CD4-positive, alpha-beta T cell treated with Interleukin-2 at 100 ng/mL for 4 hours (primary cell): ENCODE data around the gene FYN.
A peak's percentile ranks its signal among the peaks of the same experiment; 100 is the strongest.

Source experiments
- DNase-seq: peaks from one replicate; pipeline ENCODE4 v3.0.0-alpha.2; 2020; ENCODE audit warnings: low spot score

FYN gene

GRCh38 chr6:111831408-111831807 is 41.8 kb downstream of the FYN start:
- DNase-seq: no peak

- no peak for DNase-seq
These were observed 43.3 kb downstream of the FYN start for GRCh38 chr6:111829998-111830397.

GRCh38 chr6:111829581-111829980 is 43.7 kb downstream of the FYN start:
- DNase-seq: no peak

DNA sequence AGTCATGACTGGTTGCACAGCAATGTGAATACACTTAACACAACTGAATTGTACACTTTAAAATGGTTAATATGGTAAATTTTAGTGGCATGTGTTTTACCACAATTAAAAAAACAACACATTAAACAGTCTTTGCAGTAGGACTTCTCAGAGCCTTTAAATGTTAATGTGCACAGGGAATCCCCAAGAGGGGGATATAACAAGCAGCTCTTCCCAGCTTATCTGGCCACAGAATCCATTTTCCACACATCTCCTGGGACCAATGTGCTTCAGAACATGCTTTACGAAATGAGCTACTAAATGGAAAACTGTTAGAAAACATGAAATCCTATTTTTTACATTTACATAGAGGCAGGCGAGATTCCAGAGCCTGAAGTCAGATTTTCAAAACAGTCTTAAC is 44.4 kb downstream of the FYN start:
- no peak for DNase-seq

GRCh38 chr6:111825439-111826086 is 47.7 kb downstream of the FYN start:
- no peak for DNase-seq

GRCh38 chr6:111824608-111825337 is 48.5 kb downstream of the FYN start:
- no peak for DNase-seq

DNA sequence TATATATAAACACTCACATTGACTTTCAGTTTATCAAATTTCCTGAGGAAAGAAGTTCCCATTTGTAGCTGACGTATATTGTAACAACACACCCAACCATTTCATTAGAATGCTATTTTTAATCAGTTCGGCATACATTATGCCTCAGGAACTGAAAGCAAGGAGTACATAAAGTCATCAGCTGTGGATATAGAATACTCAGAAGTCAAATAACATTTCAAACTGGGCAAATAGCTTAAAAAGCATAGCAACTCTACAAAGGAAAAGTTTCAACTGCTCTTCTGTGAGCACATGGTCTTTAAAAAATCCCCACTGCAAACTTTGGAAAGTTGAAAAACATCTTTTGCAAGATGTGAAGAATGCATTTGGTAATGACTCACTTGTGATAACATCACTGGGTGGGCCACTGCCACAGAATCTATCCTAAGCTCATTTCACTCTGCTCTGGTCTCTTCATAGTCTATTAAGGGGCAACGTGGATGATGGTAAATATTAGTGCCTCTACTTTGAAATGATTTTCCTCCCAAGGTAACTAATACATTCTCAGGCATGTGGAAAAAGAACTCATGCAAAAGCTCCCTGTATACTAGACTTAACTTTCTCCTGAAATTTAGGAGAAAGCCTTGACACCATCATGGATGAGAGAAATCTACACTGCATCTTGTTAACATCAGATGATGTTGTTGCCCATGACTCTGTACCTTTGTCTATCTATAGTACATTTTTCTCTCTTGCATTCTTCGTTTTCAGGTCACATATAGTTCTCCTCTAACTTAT is 49.2 kb downstream of the FYN start:
- DNase-seq: peak; percentile 76

DNA sequence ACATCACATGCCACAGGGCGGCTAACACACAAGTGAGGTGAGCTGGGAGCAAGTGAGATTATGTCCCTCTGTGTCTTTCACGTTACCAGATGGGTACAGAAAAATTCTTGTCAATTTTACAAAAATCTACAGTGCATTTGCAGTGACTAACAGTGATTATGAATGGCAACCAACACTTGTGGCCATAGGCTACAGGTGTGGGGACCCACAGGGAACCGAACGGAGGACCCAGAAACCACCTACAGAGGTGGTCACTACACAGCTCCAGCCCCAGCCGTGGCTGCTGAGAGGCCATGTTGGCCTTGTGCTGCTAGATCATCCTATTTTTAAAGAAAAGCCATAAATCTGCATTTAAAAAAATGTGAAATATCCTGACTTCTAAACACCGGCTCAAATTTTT is 50.2 kb downstream of the FYN start:
- no peak for DNase-seq

- no peak for DNase-seq
These were observed 53.8 kb downstream of the FYN start for GRCh38 chr6:111819458-111819857.

DNA sequence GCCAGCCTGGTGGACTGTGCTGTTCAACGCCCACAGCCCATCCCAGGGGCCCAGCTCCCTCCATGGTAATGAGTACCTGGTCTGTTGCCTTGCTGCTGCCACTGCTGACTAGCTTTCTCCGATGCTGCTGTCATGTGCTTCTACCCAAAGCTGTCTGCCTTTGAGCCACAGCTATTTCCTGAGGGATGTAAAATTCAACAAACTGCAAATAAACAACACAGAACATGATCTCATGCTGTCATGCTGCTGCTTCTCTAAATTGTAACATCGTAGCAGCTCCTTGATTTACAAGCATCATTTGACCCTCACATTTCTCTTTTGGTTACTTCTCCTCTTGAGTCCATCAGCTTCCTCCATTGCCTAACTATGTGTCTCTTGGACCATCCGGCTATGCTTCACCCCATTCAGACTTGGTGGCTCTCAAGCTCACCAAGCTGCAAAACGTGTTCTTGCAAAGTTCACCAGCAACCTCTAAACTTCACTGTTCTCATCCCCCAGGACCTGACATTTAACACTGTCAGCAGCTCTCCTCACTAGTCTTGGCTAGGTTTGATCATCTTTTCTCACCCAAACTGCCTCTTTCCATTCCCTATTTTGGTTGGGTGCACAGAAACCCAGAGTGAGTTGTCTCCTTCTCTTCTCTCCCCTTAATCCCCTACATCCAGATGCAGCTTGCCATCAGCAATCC is 54.6 kb downstream of the FYN start:
- DNase-seq: no peak

DNA sequence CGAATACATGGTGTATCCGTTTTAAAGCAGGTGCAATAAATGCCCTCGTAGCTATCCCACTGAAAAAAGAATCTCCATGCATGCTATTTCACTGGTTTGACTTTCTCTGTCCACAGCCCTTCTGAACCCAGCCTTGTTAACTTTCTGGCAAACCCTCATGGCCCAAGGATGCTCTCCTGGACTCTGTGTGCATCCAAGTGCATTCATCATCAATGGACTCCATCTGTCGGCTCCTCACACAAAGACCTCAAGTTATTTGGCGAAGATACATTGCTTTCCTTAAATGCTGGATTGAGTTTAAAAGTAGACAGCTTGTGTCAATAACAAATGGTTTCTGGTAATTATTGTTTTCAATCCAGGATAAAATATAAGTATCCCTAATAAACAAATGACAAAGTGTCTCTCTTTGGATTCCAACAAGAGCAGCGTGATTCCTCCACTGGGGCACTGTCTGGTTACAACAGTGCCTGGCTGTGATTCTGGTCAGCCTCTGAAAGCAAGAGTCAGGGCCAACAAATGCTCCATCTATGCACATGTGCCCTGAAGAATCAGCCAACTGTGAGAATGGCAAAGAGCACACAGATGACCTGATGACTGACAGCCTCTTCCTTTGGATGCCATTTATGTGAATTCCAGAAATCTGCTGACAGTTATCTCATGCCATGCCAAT is 55.7 kb downstream of the FYN start:
- DNase-seq: no peak

GRCh38 chr6:111813677-111814310 is 59.5 kb downstream of the FYN start:
- DNase-seq: no peak

DNA sequence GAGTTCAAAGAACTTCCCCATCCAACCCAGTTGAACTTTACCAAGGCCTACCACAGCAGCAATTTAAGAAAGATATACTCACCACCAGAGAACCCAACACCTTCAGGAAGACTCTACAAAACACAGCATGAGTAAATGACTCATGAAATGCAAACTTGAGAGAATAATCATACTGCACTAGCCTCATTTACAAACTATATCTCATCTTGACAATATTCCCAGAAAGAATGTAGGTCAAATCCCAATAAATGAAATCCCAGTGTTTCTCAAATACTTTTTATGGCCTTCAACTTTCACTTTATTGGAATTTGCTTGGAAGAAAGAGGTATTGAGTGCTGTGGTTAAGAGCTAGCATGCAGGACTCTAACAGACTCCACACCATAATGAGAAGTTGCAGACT is 60.0 kb downstream of the FYN start:
- DNase-seq: peak; percentile 53

DNA sequence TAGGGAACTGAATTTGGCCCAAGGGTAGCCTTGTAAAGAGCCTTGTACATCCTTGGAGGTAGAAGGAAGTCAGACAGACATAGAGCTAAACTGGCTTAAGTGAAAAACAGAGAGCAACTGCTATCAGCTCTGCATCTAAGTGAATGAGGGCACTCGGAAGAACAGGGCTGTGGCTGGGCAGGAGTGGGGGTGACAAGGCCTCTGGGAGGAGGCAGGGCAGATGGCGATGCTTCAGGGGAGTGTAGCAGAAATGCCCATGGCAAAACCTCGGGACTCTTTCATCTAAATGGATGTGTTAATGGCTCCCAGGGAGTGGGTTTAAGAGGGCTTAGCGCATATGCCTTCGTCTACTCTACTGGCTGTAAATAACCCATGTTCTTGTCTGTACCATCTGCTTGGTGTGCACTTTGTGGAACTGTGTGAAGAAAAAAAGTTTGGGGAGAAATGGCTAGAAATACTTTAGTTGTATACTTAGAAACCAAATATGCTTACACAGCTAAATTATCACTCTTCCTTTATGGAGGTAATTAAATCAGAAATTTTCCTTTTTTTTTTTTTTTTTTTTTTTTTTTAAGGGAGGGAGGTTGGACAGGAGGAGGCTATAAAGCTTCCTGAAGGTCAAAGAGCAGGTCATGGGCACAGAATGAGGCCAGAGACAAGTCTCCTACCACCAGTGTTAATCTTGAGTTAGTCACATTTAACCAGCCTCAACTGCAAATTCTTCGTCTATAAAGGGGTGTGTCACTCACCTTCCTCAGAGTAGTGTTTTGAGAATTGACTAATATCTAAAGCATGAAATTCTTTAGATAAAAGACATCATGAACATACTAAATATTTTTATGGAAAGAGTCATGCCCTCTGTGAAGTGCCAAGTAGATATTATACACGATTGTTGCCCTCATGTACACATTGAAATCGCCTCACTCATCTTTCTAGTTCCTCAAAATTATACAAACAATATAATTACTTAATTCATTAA is 60.9 kb downstream of the FYN start:
- DNase-seq: no peak

GRCh38 chr6:111810294-111811131 is 62.7 kb downstream of the FYN start:
- DNase-seq: no peak

- no peak for DNase-seq
These were observed 63.5 kb downstream of the FYN start for GRCh38 chr6:111809766-111810165.

DNA sequence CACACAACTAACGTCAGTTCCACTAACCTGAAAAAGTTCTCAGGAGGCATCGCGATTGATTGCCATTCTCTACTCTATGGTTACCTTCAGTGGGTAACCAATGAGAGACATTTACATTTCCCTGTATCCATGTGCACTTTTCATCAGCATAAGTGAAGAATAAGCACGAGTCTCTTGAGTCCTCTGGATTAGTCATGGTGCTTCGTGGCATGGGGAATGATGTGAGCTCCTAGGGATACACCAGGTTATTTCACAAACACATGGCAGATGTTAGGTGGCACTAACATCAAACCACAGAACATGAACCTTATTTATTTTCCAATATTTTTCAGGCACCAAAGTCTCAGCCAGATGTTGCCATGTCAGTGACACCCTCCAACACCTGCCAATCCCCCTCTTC is 64.0 kb downstream of the FYN start:
- no peak for DNase-seq

DNA sequence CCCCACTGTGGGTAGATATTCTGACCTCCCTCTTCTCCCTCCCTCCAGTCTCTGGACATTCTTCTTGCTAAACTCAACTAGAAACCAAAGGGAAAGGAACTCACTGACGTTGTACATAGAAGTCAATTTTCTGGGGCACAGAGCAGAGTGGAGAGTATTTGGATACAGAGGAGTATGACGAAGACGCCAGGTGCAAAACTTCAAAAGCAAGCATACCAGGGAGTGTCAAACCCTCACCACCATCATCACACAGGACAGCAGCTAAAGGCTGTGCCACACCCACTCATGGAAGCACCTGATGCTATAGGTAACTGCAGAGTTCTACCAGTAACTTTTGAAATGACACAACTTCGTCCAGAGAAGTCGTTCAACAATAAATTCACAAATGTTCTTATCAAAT is 64.8 kb downstream of the FYN start:
- peak; percentile 49 for DNase-seq
